ENCODE results near the gene TMEM116. TPM values are rescaled to one million over a fixed set of nuclear protein-coding genes. Genes with fewer than 3 reads are reported as not detected.

The TMEM116 gene
- total and polyA plus RNA-seq, 10 of the 15 experiments (the other 5 are each of a cell fraction or from before 2014, with no cell fraction given): 6.0 to 25.7 (median 8.5) TPM

DNA sequence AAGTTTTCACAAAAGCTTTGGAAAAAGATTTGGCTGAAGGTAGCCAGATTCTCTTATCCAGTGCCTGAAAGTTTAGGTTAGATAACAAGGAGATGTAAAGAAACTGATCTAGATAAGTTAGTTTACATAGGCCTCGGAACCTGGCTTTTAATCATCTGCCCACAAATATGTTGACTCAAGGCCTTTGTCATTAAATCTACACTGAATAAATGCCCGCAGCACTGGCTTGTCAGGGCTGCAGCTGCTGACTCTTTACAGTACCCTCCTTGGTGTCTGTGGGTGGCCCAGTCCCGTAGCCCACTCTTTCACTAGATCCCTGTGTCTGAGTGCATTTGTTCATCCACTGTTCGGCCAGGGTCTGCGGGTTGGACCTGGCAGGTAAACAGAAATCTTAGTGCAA lies 58.0 kb downstream of the TMEM116 start:
- in situ Hi-C loops (cut with MboI) (no loop called here), intact Hi-C loops (cut with micrococcal nuclease; ENCODE audit: unreplicated experiment) (no loop called here)
- WGBS (ENCODE audit: insufficient coverage, insufficient replicate concordance, low lambda C conversion rate, missing lambda C conversion rate): 93% methylated on average over 5 of the region's 5 CpGs
- Histone ChIP-seq H3K4me3 (no peak overlapping the region), H3K79me2 (ENCODE audit: control insufficient read depth, insufficient read depth, low read length) (no peaks in the 10 kb centered on the region), H2AFZ (ENCODE audit: control insufficient read depth, low read depth, low read length) (no peak overlapping the region), H3K9me3 (replicated peaks; ENCODE audit: control insufficient read depth, insufficient read depth, low read length) (no peaks in the 10 kb centered on the region; the same call in 2 of the 3 replicates), H3K27me3 (replicated peaks in 1 of 2; ENCODE audit: control insufficient read depth in 2 of 2, insufficient read depth in 2 of 2, low read length in 1 of 2) (no peaks in the 10 kb centered on the region), H3K4me1 (ENCODE audit: control insufficient read depth, insufficient read depth, low read length) (no peaks in the 10 kb centered on the region), H3K36me3 (ENCODE audit: control insufficient read depth in 2 of 2, insufficient read depth in 2 of 2, low read length in 1 of 2) (no peaks in the 10 kb centered on the region), H3K27ac (ENCODE audit: control insufficient read depth, insufficient read depth) (no peak overlapping the region), H3K4me2 (ENCODE audit: control insufficient read depth, insufficient read depth) (no peak overlapping the region), H3K9ac (ENCODE audit: control insufficient read depth, insufficient read depth, low read length) (no peak overlapping the region), H4K20me1 (ENCODE audit: control insufficient read depth, insufficient read depth) (no peaks in the 10 kb centered on the region)
- no TSS peak for BruUV-seq (replicated peaks)
- no peak for ATAC-seq
- ChIA-PET POLR2A (no interaction called here), SMC1A (ENCODE audit: uncharacterized antibody, unreplicated experiment) (interaction anchor here (1.1 to 1.4 kb wide), 3 partner anchors 18 to 68 kb away, joined by 3 read pairs; no protein-coding TSS in a partner anchor), RAD21 (ENCODE audit: unreplicated experiment) (interaction anchor here (1.1 kb wide), 1 partner anchor 10 kb away, joined by 3 read pairs; no protein-coding TSS in a partner anchor), CTCF (interaction anchor here (1.3 to 1.9 kb wide), 3 partner anchors 9 to 432 kb away, joined by 3 to 6 read pairs (median 3); no protein-coding TSS in a partner anchor)
- no peak for DNase-seq (ENCODE audit: low read depth, low spot score)
- TF ChIP-seq ZNF622 (IDR thresholded peaks at IDR 0.05) (no peak), NR2C2 (IDR thresholded peaks at IDR 0.05; ENCODE audit: borderline replicate concordance, control insufficient read depth, insufficient read length, low read depth) (no peak), PAX5 (IDR thresholded peaks at IDR 0.05; ENCODE audit: borderline replicate concordance, low read depth, low read length) (no peak), HDAC6 (IDR thresholded peaks at IDR 0.05; ENCODE audit: unreplicated experiment) (no peak), RAD21 (IDR thresholded peaks at IDR 0.05; ENCODE audit: insufficient read depth, low read depth, low read length) (no peak)
- FAIRE-seq: no peak

- Histone ChIP-seq H3K9me3 (replicated peaks; ENCODE audit: control insufficient read depth, insufficient read depth, low read length) (no peaks in the 10 kb centered on the region; the same call in 2 of the 3 replicates), H3K4me1 (ENCODE audit: control insufficient read depth, insufficient read depth, low read length) (no peaks in the 10 kb centered on the region), H3K27ac (ENCODE audit: control insufficient read depth, insufficient read depth) (no peak overlapping the region), H3K79me2 (ENCODE audit: control insufficient read depth, insufficient read depth, low read length) (no peaks in the 10 kb centered on the region), H2AFZ (ENCODE audit: control insufficient read depth, low read depth, low read length) (no peak overlapping the region), H3K4me3 (no peak overlapping the region), H3K27me3 (replicated peaks in 1 of 2; ENCODE audit: control insufficient read depth in 2 of 2, insufficient read depth in 2 of 2, low read length in 1 of 2) (no peaks in the 10 kb centered on the region), H3K4me2 (ENCODE audit: control insufficient read depth, insufficient read depth) (no peak overlapping the region), H3K36me3 (ENCODE audit: control insufficient read depth in 2 of 2, insufficient read depth in 2 of 2, low read length in 1 of 2) (no peaks in the 10 kb centered on the region), H3K9ac (ENCODE audit: control insufficient read depth, insufficient read depth, low read length) (no peak overlapping the region), H4K20me1 (ENCODE audit: control insufficient read depth, insufficient read depth) (no peaks in the 10 kb centered on the region)
- RAD21 ChIA-PET (ENCODE audit: unreplicated experiment): no interaction called here
- no peak for FAIRE-seq
- in situ Hi-C loops (cut with MboI) (no loop called here), intact Hi-C loops (cut with micrococcal nuclease; ENCODE audit: unreplicated experiment) (no loop called here)
- POLR2A ChIA-PET: no interaction called here
- no peak for ATAC-seq
- SMC1A ChIA-PET (ENCODE audit: uncharacterized antibody, unreplicated experiment): interaction anchor here (1.4 kb wide), 1 partner anchor 53 kb away, joined by 3 read pairs; no protein-coding TSS in a partner anchor
- WGBS (ENCODE audit: insufficient coverage, insufficient replicate concordance, low lambda C conversion rate, missing lambda C conversion rate): 94% methylated on average over 4 of the region's 4 CpGs
- no peak for DNase-seq (ENCODE audit: low read depth, low spot score)
- CTCF ChIA-PET: interaction anchor here (1.1 kb wide), 1 partner anchor 9 kb away, joined by 5 read pairs; no protein-coding TSS in a partner anchor
- BruUV-seq (replicated peaks): no TSS peak
- TF ChIP-seq RELB (IDR thresholded peaks at IDR 0.05; ENCODE audit: low read depth): no peak
- no peak for TF ChIP-seq POLR2AphosphoS5 (IDR thresholded peaks at IDR 0.05; ENCODE audit: low read length)
- TF ChIP-seq, protein P1, sequence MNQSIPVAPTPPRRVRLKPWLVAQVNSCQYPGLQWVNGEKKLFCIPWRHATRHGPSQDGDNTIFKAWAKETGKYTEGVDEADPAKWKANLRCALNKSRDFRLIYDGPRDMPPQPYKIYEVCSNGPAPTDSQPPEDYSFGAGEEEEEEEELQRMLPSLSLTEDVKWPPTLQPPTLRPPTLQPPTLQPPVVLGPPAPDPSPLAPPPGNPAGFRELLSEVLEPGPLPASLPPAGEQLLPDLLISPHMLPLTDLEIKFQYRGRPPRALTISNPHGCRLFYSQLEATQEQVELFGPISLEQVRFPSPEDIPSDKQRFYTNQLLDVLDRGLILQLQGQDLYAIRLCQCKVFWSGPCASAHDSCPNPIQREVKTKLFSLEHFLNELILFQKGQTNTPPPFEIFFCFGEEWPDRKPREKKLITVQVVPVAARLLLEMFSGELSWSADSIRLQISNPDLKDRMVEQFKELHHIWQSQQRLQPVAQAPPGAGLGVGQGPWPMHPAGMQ (IDR thresholded peaks at IDR 0.05; ENCODE audit: borderline replicate concordance): no peak
- TF ChIP-seq, protein P2, sequence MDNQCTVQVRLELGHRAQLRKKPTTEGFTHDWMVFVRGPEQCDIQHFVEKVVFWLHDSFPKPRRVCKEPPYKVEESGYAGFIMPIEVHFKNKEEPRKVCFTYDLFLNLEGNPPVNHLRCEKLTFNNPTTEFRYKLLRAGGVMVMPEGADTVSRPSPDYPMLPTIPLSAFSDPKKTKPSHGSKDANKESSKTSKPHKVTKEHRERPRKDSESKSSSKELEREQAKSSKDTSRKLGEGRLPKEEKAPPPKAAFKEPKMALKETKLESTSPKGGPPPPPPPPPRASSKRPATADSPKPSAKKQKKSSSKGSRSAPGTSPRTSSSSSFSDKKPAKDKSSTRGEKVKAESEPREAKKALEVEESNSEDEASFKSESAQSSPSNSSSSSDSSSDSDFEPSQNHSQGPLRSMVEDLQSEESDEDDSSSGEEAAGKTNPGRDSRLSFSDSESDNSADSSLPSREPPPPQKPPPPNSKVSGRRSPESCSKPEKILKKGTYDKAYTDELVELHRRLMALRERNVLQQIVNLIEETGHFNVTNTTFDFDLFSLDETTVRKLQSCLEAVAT (IDR thresholded peaks at IDR 0.05): no peak
- no peak for TF ChIP-seq CHD2 (IDR thresholded peaks at IDR 0.05; ENCODE audit: borderline replicate concordance, low read depth, low read length)
- no peak for TF ChIP-seq FOS (IDR thresholded peaks at IDR 0.05; ENCODE audit: borderline replicate concordance, extremely low read depth, insufficient read length)
These were observed 59.5 kb downstream of the TMEM116 start for GRCh38 chr12:111953455-111953854.

Measured in GM12878 (cell line).